ENCODE results near the gene PPM1L. TPM values are rescaled to one million over a fixed set of nuclear protein-coding genes. Genes with fewer than 3 reads are reported as not detected.
"Not testable (repeated sequence)": the region's sequence is repeated elsewhere in the genome, so short reads cannot be mapped to it uniquely, and the experiment has no call there.

The PPM1L gene
- 1.9 TPM for total RNA-seq
- polyA plus RNA-seq: 1 to 10 TPM in 1 of 4 donors, under 1 TPM in 3; 0.28 to 1.5 (median 0.69) TPM

DNA sequence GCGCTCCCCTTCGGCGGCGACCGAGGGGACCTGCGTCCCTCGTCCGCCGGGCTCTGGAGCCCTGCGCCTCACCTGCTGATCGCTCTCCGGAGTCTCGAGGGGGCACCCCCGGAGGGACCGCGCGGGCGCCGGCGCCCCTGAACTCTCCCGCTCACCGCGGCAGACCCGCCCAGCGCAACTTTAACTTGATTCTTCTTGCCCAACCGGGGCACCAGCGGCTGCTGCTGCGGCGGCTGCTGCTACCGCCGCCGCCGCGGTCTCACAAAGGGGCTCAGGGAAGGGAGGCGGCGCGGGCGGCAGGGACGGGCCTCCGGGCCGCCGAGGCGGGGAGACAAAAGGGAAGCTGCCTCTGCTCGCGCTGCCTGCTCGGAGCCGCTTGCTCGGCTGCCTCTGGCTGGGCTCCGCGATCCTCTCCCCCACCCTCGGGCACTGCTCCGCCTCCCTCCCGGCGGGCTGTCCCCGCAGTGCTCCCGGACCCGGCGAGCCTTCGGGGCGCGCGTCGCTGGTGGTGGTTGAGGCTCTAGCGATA lies at the start of gene PPM1L:
Gene PPM1L (plus strand): TSS at position 456 of the 529 bp plus-strand sequence.
- ATAC-seq (ENCODE audit: low read depth in 2 of 2) (peak; percentile 33 to 35), DNase-seq (peak in 2 of 3 donors; percentile 37 to 73)
- H3K9me3 Mint-ChIP-seq: peaks cover 0 to 5% (median 0%) of the 10 kb centered on the region in 7 donors
- H3K9me3 ChIP-seq (ENCODE audit: control insufficient read depth in 2 of 2, low read length in 2 of 2): no peaks in the 10 kb centered on the region
- no peaks in the 10 kb centered on the region for H3K36me3 ChIP-seq (ENCODE audit: control insufficient read depth, insufficient read depth, low read length)
- peak within 1 kb of the TSS; percentile 51 for H3K27ac ChIP-seq (ENCODE audit: insufficient read depth, low read length, poor library complexity, severe bottlenecking)
- peaks cover 17% of the 10 kb centered on the region for H3K27me3 ChIP-seq (ENCODE audit: control insufficient read depth, insufficient read depth, low read length)
- H3K4me3 ChIP-seq (ENCODE audit: low read depth, low read length): peak within 1 kb of the TSS; percentile 81
- peaks cover 28% of the 10 kb centered on the region for H3K4me1 ChIP-seq (ENCODE audit: control insufficient read depth, insufficient read depth, low read length, poor library complexity, severe bottlenecking)
- peaks cover 4 to 36% (median 26%) of the 10 kb centered on the region in 4 donors for H3K4me1 Mint-ChIP-seq
- H3K4me3 Mint-ChIP-seq: peak within 1 kb of the TSS; percentile 96 to 98 (median 97)
- H3K27me3 Mint-ChIP-seq: peaks cover 67% of the 10 kb centered on the region
- H3K27ac Mint-ChIP-seq: peak within 1 kb of the TSS; percentile 88 to 96 (median 96)
- H3K36me3 Mint-ChIP-seq: no peaks in the 10 kb centered on the region

DNA sequence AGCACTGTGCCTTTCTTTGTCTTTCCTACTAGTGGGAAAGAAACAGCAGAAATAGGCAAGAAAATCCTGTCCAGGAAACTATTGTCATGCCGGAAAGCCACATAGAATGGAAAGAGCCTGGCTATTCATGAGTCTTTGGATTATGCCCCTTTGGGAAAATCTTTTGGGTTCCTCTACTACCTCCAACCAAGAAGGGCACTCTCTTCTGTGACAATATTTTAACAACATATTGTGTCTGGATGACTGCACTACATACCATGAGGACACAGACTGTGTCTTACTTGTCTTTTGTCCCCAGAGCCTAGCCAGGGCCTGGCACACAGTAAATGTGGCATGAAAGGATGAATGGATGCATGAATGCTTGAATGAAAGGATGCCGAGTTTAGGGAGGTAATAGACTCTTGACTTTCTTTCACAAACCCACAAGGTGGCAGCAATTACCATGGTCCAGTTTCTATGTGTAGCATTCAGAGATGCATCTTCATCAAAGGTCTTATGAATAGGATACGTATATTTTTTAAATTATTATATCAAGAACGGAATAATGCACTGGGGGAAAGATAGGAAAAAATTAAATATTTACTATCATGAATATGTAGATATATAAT lies 48.7 kb upstream of the PPM1L start:
- Mint-ChIP-seq H3K4me1 (no peaks in the 10 kb centered on the region), H3K4me3 (no peak overlapping the region), H3K27me3 (peaks cover 17% of the 10 kb centered on the region), H3K36me3 (no peaks in the 10 kb centered on the region), H3K9me3 (no peaks in the 10 kb centered on the region), H3K27ac (no peak overlapping the region)
- H3K9me3 ChIP-seq (ENCODE audit: control insufficient read depth in 2 of 2, low read length in 2 of 2): no peaks in the 10 kb centered on the region
- no peaks in the 10 kb centered on the region for H3K36me3 ChIP-seq (ENCODE audit: control insufficient read depth, insufficient read depth, low read length)
- DNase-seq (peak; percentile 5 to 56 (median 36)), ATAC-seq (ENCODE audit: low read depth in 2 of 2) (no peak)
- peaks cover 16% of the 10 kb centered on the region for H3K27me3 ChIP-seq (ENCODE audit: control insufficient read depth, insufficient read depth, low read length)
- no peak overlapping the region for H3K27ac ChIP-seq (ENCODE audit: insufficient read depth, low read length, poor library complexity, severe bottlenecking)
- no peak overlapping the region for H3K4me3 ChIP-seq (ENCODE audit: low read depth, low read length)
- no peaks in the 10 kb centered on the region for H3K4me1 ChIP-seq (ENCODE audit: control insufficient read depth, insufficient read depth, low read length, poor library complexity, severe bottlenecking)

DNA sequence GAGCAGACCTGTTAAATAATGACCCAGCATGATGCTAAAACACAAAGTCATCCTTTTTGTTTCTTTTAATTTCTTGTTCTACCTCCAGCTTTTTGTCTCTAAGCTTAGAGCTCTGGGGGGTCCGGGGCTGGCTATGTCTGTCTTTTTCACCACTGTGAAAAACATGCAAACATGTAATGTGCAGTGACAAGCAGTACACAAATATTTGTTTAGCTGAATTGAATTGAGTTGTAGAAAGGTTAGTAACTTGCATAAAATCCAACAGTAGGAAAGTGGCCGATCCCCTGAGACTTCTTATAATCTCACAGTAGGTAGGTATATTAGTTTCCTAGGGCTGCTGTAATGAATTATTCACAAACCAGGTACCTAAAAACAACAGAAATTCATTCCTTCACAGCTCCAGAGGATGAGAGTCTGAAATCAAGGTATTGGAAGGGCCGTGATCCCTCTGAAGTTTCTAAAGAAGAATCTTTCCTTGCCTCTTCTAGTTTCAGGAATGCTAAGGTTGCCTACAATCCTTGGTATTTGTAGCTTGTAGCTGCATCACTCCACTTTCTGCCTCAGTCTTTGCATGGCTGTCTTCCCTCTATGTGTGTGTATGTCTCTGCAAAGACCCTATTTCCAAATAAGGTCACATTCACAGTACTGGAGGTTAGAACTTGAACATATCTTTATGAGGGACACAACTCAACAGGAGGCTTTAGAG lies 46.4 kb upstream of the PPM1L start:
- Mint-ChIP-seq H3K36me3 (no peaks in the 10 kb centered on the region), H3K27me3 (peaks cover 17% of the 10 kb centered on the region), H3K9me3 (no peaks in the 10 kb centered on the region), H3K4me3 (no peak overlapping the region), H3K4me1 (no peaks in the 10 kb centered on the region), H3K27ac (no peak overlapping the region)
- ATAC-seq (ENCODE audit: low read depth in 2 of 2) (no peak), DNase-seq (no peak)
- Histone ChIP-seq H3K36me3 (ENCODE audit: control insufficient read depth, insufficient read depth, low read length) (no peaks in the 10 kb centered on the region), H3K27ac (ENCODE audit: insufficient read depth, low read length, poor library complexity, severe bottlenecking) (no peak overlapping the region), H3K4me3 (ENCODE audit: low read depth, low read length) (no peak overlapping the region), H3K27me3 (ENCODE audit: control insufficient read depth, insufficient read depth, low read length) (peaks cover 16% of the 10 kb centered on the region), H3K4me1 (ENCODE audit: control insufficient read depth, insufficient read depth, low read length, poor library complexity, severe bottlenecking) (no peaks in the 10 kb centered on the region), H3K9me3 (ENCODE audit: control insufficient read depth in 2 of 2, low read length in 2 of 2) (no peaks in the 10 kb centered on the region)

DNA sequence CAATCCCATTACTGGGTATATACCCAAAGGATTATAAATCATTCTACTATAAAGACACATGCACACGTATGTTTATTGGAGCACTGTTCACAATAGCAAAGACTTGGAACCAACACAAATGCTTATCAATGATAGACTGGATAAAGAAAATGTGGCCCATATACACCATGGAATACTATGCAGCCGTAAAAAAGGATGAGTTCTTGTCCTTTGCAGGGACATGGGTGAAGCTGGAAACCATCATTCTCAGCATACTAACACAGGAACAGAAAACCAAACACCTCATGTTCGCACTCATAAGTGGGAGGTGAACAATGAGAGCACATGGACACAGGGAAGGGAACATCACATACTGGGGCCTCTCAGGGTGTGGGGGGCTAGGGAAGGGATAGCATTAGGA lies 42.9 kb upstream of the PPM1L start:
- not testable (repeated sequence) for H3K4me1 Mint-ChIP-seq; H3K4me1 ChIP-seq (ENCODE audit: control insufficient read depth, insufficient read depth, low read length, poor library complexity, severe bottlenecking); H3K27ac ChIP-seq (ENCODE audit: insufficient read depth, low read length, poor library complexity, severe bottlenecking); H3K4me3 ChIP-seq (ENCODE audit: low read depth, low read length); H3K27ac Mint-ChIP-seq; H3K27me3 ChIP-seq (ENCODE audit: control insufficient read depth, insufficient read depth, low read length); H3K9me3 Mint-ChIP-seq; H3K27me3 Mint-ChIP-seq; H3K9me3 ChIP-seq (ENCODE audit: control insufficient read depth in 2 of 2, low read length in 2 of 2); H3K36me3 ChIP-seq (ENCODE audit: control insufficient read depth, insufficient read depth, low read length); ATAC-seq (ENCODE audit: low read depth in 2 of 2); DNase-seq; H3K4me3 Mint-ChIP-seq; H3K36me3 Mint-ChIP-seq

DNA sequence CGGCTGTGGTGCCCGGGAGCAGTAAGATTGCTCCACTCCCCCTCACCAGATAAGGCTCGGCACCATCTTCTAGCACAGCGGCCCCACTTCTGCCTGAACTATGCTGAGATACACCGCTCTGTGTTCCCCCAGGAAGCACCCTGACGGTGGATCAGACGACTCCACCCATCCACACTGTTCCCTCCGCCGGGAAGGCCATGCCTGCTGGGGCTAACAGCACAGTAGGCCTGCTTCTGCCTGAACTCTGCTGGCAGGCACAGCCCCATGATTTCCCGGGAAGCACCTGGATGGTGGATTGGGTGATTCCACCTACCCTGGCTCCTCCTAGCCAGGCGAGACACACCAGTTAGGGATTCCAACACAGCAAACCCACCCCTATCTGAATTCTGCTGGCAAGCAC lies 36.3 kb upstream of the PPM1L start:
- Mint-ChIP-seq H3K4me1 (no peaks in the 10 kb centered on the region), H3K36me3 (no peaks in the 10 kb centered on the region), H3K27me3 (peaks cover 13% of the 10 kb centered on the region), H3K27ac (no peak overlapping the region), H3K9me3 (peaks cover 0 to 2% (median 0%) of the 10 kb centered on the region in 7 donors), H3K4me3 (no peak overlapping the region)
- H3K36me3 ChIP-seq (ENCODE audit: control insufficient read depth, insufficient read depth, low read length): no peaks in the 10 kb centered on the region
- no peaks in the 10 kb centered on the region for H3K9me3 ChIP-seq (ENCODE audit: control insufficient read depth in 2 of 2, low read length in 2 of 2)
- no peak overlapping the region for H3K4me3 ChIP-seq (ENCODE audit: low read depth, low read length)
- no peaks in the 10 kb centered on the region for H3K27me3 ChIP-seq (ENCODE audit: control insufficient read depth, insufficient read depth, low read length)
- no peak for ATAC-seq (ENCODE audit: low read depth in 2 of 2)
- no peaks in the 10 kb centered on the region for H3K4me1 ChIP-seq (ENCODE audit: control insufficient read depth, insufficient read depth, low read length, poor library complexity, severe bottlenecking)
- H3K27ac ChIP-seq (ENCODE audit: insufficient read depth, low read length, poor library complexity, severe bottlenecking): no peak overlapping the region
- DNase-seq: no peak

DNA sequence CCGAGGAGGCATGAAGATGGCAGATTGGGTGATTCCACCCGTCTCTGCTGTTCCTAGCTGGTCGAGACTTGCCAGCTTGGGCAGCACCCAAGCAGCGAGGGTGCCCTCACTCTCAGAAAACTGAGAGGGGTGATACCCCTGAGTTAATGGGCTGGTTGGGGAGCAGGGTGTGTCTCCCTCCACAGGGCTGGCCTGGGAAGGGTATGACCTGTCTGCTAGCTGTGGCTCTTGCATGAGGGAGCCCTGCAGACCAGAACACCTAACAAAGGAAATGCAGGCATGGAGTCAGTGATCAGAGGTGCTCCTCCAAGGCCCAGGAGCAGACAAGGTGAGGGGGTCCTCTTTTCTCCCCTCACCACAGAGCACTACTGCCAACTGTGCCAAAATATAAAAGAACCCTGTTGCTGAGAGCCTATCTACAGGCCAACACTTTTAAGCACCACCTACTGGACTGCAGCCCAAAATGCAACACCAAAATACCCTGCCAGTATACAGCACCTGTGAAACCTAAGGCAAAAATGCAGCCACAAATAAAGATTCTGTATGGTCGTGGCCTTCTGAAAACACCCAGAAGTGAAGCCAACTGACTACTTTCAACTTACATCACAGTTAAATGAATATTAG lies 35.8 kb upstream of the PPM1L start:
- peaks cover 13% of the 10 kb centered on the region for H3K27me3 Mint-ChIP-seq
- Histone ChIP-seq H3K27me3 (ENCODE audit: control insufficient read depth, insufficient read depth, low read length) (no peaks in the 10 kb centered on the region), H3K27ac (ENCODE audit: insufficient read depth, low read length, poor library complexity, severe bottlenecking) (no peak overlapping the region), H3K36me3 (ENCODE audit: control insufficient read depth, insufficient read depth, low read length) (no peaks in the 10 kb centered on the region), H3K4me3 (ENCODE audit: low read depth, low read length) (no peak overlapping the region), H3K4me1 (ENCODE audit: control insufficient read depth, insufficient read depth, low read length, poor library complexity, severe bottlenecking) (no peaks in the 10 kb centered on the region), H3K9me3 (ENCODE audit: control insufficient read depth in 2 of 2, low read length in 2 of 2) (no peaks in the 10 kb centered on the region)
- H3K4me1 Mint-ChIP-seq: no peaks in the 10 kb centered on the region
- peaks cover 0 to 2% (median 0%) of the 10 kb centered on the region in 7 donors for H3K9me3 Mint-ChIP-seq
- H3K27ac Mint-ChIP-seq: no peak overlapping the region
- no peak for ATAC-seq (ENCODE audit: low read depth in 2 of 2)
- H3K36me3 Mint-ChIP-seq: no peaks in the 10 kb centered on the region
- H3K4me3 Mint-ChIP-seq: no peak overlapping the region
- peak in 1 of 3 donors; percentile 6 for DNase-seq

DNA sequence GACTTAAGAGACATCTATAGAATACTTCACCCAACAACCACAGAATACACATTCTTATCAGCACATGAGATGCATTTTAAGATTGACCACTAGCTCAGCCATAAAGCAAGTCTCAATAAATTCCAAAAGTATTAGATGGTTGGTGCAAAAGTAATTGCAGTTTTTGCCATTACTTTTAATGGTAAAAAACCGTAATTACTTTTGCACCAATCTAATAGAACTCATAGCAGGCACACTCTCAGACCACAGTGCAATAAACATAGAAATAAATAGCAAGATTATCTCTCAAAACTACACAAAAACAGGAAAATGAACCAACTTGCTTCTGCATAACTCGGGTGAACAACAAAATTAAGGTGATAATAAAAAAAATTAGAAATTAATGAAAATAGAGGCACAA lies 33.7 kb upstream of the PPM1L start:
- H3K4me3 ChIP-seq (ENCODE audit: low read depth, low read length): no peak overlapping the region
- Mint-ChIP-seq H3K27me3 (peaks cover 7% of the 10 kb centered on the region), H3K4me3 (no peak overlapping the region), H3K9me3 (peaks cover 0 to 2% (median 0%) of the 10 kb centered on the region in 7 donors), H3K36me3 (no peaks in the 10 kb centered on the region), H3K27ac (no peak overlapping the region), H3K4me1 (no peaks in the 10 kb centered on the region)
- no peak overlapping the region for H3K27ac ChIP-seq (ENCODE audit: insufficient read depth, low read length, poor library complexity, severe bottlenecking)
- no peaks in the 10 kb centered on the region for H3K36me3 ChIP-seq (ENCODE audit: control insufficient read depth, insufficient read depth, low read length)
- DNase-seq (no peak), ATAC-seq (ENCODE audit: low read depth in 2 of 2) (no peak)
- no peaks in the 10 kb centered on the region for H3K27me3 ChIP-seq (ENCODE audit: control insufficient read depth, insufficient read depth, low read length)
- H3K9me3 ChIP-seq (ENCODE audit: control insufficient read depth in 2 of 2, low read length in 2 of 2): no peaks in the 10 kb centered on the region
- no peaks in the 10 kb centered on the region for H3K4me1 ChIP-seq (ENCODE audit: control insufficient read depth, insufficient read depth, low read length, poor library complexity, severe bottlenecking)

Measured in CD4-positive, CD25-positive, alpha-beta regulatory T cell (primary cell).